Erythroblast (primary cell): ENCODE data around the gene MLN.

ENCODE experiments used
- GATA1 ChIP-seq: IDR thresholded peaks from 2 replicates; pipeline ENCODE4 v1.6.1; 2011; ENCODE audit warnings: low read depth, mild to moderate bottlenecking, control low read depth, low read length, moderate library complexity
- POLR2A ChIP-seq: IDR thresholded peaks from 2 replicates; pipeline ENCODE4 v1.6.1; 2011; ENCODE audit warnings: mild to moderate bottlenecking, low read length

GRCh38 chr6:33756211-33756954 is 47.4 kb downstream of the MLN start:
- no peak for TF ChIP-seq POLR2A
- TF ChIP-seq GATA1, result no peak
